SHP77 (cell line): Measurements from ENCODE around the gene ANKRD6.
"Not testable (repeated sequence)": the region's sequence is repeated elsewhere in the genome, so short reads cannot be mapped to it uniquely, and the experiment has no call there.

ENCODE experiments used
- DNase-seq, 2 experiments: peaks; one replicate each; lab custom pipeline; 2025; lab: John Stamatoyannopoulos, UW

ANKRD6 gene

DNA sequence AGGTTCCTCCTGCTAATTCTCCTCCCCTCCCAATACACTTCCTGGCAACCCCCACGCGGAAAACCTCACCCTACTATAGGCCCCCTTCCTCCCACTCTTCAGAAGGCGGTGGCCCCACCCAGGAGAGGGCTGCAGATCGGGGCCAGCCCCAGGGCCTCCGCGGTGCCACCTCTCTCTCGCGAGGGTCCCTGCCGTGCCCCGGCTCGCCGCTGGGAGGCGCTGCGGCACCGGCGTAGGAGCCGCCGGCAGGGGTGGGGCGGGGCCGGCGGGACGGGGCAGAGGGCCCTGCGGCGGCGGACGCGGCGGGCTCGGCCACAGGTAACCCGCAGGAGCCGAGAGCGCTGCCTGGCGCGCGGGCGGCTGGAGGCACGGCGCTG lies at the start of gene ANKRD6:
Gene ANKRD6, plus strand, starts transcription at position 278 of the 377 bp plus-strand sequence. CDS start 133,825 bp downstream, outside the sequence.
- DNase-seq = peak; percentile 43 to 63

DNA sequence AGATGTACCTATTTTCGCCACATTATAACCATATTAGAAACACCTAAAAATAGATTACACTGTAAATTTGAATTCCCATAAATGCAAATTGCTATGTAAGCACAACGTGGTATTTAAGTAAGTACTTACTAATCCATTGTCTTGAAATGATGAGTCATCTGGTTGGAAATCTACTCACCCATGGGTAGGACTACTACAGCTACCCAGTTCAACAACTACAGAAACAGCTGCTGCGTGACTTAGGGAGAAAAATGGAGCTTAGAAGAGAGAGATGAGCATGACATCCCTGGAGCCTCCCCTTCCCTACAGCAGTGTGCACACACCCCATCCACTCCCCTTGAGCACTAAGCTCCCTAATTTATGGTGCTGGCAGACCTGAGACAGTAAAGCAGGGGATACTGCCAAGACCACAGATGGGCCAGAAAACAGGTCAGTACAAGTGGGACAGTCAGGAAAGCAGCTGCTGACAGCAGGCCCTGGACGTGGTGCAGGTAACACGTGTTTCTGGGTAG lies 47.7 kb upstream of the ANKRD6 start:
- peak; percentile 55 to 57 for DNase-seq

DNA sequence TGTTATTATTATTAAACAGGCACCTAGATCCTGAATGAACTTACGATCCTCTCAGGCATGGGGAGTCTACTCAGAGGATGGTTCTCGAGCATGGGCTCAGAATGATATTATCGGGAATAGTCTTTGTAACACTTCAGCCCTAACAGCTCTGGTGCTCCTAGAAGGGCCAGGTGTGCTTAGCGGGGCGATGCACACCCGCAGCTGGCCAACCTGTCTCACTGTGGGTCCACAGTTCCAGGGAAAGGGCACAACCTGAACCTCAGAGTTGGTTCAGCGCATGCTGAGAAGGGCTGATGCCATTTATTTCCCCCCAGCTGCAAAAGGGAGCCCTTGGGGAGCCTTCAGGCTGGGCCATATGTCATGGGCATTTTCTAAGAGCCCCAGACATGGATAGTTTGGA lies 47.1 kb upstream of the ANKRD6 start:
- no peak for DNase-seq

DNA sequence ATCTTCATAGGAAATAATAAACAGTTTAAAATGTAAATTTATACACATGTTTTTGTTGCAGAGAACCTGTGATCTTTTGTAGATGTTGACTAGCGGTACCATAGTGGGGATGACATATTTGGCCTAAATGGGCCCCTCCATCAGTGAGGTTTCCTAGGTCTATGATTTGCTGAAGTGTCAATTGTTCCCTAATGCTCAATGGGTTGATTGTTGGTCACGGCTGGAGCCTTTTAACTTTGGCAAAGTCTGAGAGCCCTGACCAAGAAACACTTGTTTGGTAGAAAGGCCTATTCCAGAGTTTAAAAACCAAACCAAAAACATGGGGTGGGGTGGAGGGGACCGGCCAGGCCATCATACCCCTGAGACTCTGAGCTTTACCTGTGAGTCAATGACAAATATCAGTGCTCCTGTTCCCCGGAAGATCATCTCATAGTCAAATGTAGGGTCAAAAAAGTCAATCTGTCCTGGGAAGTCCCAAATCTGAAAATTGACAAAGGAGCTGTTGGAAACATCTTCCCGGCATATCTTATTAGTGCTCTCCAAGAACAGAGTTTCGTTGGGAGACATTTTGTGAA lies 45.9 kb upstream of the ANKRD6 start:
- no peak for DNase-seq

DNA sequence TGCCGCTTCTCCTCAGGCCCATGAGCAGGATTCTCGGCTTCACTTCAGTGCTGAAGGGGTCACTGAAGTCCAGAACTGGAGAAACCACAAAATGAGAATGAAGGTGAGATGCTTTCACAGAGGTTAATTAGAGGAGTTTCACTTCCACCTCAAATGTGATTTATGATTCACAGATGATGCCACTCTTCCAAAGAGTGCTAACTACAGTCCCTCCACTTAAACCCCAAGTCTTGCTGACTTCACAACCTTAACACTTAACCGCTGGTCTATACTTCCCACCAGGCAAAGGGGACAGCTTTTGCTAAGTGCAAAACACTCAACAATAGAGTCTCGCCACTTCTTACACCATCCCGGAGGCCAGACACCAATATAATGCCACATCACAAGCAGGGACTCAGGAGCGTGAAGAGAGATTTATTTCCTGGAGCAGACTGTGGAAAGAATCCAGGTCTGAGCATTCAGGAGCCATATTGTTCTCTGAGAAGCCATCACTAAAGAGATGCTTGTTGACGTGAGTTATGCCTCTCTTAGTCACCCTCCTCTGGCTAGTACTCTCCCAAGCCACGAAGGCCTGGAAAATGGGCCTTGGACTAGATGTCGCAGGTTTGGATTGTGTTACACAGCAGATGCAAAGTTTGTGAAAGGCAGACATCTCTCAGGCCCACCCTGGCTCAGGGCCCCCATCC lies 45.3 kb upstream of the ANKRD6 start:
- DNase-seq = no peak

DNA sequence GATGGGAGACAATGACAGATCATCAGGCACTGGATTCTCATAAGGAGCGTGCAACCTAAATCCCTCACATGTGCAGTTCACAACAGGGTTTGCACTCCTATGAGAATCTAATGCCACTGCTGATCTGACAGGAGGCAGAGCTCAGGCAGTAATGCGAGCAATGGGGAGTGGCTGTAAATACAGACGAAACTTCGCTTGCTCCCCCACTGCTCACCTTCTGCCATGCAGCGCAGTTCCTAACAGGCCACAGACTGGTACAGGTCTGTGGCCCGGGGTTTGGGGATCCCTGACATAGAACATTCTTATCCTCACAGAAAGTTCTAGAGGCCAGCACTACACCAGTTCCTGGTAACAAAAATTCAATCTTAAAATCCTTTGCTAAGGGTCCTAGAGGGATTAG lies 44.1 kb upstream of the ANKRD6 start:
- no peak for DNase-seq

DNA sequence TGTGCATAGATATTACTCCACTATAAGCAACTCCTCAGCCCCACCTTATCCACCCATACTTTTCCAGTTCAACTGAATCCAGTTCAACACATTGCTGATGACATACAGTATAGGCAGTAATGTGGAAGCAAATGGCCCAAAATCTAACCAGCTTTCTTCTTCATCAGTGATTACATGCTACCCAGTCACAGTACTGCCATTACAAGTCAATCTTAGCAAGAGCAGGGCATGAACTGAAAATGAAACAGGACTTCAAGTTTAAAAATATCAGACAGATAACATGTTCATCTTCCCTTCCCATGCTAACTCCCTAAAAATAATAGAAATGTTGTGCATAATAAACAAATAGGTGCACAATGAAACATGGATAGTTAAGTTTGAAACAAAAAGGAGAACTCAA lies 40.1 kb upstream of the ANKRD6 start:
- DNase-seq = no peak

DNA sequence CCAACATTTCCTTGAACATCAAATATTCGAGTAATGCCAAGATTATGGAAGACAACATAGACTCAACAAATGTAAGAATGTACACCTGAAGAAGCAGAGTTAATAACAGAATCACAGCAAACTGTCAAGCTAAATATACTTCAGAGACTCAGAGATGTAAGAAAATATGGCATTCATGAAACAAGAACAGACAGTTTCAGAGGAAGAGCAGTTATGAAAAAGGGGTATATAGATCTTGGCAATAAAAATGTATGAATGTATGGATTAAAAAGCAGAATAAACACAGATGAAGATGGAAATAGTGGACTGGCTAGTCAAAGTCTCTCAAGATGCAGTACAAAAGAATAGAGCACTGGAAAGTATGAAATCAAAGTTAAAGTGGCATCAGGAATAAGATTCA lies 39.3 kb upstream of the ANKRD6 start:
- no peak for DNase-seq

DNA sequence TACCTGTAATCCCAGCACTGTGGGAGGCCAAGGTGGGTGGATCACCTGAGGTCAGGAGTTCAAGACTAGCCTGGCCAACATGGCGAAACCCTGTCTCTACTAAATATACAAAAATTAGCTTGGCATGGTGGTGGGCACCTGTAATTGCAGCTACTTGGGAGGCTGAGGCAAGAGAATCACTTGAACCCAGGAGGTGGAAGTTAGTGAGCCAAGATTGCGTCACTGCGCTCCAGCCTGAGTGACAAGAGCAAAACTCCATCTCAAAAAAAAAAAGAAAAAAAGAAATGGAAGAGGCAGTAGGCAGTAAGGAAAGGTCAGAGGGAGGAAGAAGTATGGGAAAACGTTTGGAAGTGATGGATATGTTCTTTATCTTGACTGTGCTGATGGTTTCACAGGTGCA lies 35.1 kb upstream of the ANKRD6 start:
- DNase-seq = not testable (repeated sequence)

DNA sequence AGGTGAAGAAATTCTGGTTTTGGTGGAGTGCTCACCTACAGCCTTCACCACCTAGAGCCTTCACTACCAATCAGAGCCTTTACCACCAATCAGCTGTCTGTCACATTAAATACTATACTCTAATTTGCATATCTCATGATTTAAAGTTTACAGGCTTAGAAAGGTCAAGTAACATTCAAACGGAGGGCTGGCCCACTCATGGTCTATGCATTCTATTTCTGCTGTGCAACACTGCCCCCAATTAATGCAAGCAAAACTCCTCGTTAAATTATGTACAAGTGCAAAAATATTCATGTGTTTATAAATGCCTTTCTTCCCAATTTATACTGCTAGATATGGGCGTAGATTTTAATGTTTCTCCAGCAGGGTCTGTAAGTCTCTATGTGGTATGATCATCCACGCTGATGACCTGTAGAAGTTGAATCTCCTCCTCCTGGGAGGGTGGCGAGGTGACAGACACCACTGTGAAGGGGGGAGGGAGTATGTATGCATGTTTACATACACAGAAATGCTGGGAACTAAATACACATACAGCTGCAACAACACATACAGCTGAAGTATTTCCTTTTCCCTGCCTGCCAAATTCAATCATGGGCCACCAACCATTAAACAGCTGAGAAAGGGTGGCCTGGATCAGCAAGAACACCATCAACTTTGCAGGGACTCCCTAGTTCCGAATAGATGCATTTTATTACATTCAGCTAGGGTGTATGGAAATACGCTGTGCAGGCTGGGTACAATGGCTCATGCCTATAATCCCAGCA lies 34.0 kb upstream of the ANKRD6 start:
- DNase-seq = peak; percentile 38 to 54

DNA sequence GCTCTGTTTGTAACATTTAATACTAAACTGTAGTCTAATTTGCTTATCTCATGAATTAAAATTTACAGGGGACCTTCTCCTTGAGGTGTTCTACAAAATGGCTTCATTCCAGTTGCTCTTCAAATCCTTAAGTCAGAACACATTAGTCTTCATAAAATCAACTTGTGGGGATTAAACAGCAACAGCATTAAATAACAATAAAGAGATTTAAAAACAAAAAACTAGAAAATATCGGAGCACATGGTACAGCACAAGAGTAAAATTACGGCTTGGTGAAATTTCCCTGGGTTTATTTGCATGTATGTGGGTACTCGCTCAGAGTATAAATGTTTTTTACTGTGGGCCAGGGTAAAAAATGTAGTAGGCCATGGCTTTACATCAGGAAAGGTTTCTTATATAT lies 32.9 kb upstream of the ANKRD6 start:
- no peak for DNase-seq

DNA sequence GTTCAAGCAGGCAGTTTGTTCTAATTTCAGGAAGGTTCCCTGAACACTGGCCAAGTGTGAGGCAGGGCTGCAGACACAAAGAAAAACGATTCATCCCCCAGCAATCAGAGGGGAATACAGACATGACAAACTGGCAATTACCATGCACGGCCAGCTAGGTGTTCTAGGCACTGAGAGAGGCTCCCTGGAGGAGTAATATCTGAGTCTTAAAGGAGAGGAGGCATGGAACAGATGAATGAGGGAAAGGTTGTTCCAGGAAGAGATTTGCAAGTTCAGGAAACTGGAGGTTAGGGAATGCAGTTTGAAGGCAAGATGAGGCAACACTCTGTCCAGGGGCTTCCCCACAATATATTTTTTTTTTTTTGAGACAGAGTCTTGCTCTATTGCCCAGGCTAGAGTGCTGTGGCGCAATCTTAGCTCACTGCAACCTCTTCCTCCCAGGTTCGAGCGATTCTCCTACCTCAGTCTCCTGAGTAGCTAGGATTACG lies 32.0 kb upstream of the ANKRD6 start:
- no peak for DNase-seq

DNA sequence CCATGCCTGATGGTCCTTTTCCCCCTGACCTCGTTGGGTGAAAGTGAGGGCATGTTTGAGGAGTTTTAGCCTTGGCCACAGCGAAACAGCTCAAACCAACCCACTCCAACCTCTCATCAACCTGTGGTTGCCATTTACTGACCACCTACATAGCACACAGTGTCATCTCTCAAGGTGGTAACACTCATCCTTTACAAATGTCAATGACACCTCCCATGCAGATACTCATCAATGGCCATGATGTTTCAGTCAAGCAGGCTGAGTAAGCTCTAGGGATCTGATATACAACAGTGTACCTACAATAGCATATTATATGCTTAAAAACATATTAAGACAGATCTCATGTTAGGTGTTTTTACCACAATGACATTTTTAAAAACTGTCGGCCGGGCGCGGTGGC lies 30.2 kb upstream of the ANKRD6 start:
- no peak for DNase-seq

DNA sequence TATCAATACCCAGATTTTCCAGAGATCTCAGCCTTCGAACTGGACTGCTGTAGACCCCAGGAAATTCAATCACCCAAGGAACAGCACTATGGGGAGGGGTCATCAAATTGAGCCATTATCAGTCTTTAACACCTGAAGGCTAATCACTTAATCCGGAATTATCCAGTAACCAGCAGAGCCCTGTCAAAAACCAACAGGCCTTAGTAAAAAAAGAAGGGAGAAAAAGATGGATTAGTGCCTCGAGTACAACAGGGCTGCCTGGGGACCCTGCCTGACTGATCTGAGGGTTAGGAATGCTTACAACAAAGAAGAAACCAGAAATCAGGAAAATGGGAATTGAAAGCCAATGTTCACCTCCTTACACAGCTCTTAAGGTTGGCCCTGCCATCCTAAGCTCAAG lies 28.4 kb upstream of the ANKRD6 start:
- no peak for DNase-seq

DNA sequence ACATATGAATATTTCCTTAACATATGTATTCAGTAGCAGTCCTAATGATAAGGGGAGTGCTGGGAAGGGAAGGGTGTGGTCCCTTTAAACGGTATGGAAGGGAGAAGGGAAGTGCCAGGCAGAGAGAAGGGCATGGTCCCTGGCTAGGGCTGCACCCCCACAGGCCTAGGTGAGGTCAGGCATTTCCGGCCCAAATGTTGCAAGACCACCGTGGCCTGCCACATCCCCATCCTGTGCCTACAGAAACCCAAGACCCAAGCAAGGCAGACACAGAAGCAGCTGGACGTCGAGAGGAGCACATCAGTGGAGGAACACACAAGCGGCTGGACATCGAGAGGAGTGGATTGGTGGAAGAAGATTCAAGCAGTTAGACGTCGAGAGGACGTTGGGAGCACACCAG lies 26.8 kb upstream of the ANKRD6 start:
- no peak for DNase-seq

DNA sequence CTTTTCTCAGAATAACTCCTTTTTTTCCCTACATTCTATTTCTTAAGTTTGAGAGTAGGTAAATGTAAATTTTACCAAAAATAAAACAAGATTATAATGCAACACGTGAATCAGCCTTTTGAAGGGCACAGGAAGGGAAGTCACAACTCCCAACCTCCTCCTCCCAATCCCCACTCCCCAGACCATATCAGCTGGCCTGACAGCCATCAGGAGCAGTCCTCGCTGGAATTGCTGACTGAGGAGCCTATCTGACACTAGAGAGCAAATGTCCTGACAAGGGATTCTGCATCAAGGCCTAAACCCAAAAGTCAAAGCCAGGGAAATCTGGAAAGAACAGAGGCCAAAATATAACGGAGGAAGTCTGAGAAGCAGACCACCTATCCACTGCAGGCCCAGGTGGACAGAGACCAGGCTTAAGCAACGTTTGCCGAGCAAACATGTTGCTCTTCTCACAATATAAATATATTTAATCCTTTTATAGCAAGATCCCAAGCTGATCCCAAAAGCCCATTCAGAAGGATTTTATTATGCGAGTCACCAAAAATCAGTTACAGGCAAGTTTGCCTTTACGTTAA lies 23.4 kb upstream of the ANKRD6 start:
- DNase-seq = no peak

DNA sequence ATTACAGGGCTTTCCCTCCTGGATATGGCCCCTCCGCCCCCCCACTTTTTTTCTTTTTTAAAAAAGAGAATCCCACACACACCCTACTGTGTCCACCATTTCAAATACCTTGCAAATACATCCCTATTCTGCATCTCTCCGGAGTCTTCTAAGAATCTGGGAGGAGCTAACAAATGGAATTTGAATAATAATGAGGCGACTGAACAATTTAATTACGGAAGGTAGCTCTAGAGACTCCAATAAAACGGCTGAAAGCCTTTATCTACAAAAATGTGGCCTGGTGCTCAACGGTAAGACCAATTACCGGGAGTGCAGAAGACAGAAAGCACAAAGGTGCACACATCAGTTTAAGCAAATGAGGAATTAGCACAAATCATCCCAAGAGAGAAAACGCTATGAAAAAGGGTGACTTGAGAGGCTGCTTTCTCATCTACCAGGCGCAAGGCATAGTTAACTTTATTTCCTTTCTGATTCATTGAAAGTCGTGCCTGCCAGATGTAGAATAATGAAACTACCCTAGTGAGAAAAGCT lies 22.7 kb upstream of the ANKRD6 start:
- DNase-seq = no peak

DNA sequence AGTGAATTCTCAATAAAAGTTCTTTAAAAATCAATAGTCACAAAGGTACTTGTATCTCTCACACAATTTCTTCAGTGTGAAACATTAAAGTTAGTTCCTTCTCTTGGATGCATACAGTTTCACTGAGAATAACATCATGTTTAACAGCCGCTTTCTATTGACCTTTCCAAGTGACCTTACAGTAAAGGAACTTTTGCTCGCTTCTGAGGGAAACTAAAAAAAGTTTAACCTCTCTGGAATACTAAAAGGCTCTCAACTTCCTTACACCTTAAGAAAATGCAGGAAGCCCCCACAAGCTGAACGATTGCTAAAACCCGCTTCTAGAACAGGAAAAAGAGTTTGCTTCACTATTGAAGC lies 22.2 kb upstream of the ANKRD6 start:
- no peak for DNase-seq

DNA sequence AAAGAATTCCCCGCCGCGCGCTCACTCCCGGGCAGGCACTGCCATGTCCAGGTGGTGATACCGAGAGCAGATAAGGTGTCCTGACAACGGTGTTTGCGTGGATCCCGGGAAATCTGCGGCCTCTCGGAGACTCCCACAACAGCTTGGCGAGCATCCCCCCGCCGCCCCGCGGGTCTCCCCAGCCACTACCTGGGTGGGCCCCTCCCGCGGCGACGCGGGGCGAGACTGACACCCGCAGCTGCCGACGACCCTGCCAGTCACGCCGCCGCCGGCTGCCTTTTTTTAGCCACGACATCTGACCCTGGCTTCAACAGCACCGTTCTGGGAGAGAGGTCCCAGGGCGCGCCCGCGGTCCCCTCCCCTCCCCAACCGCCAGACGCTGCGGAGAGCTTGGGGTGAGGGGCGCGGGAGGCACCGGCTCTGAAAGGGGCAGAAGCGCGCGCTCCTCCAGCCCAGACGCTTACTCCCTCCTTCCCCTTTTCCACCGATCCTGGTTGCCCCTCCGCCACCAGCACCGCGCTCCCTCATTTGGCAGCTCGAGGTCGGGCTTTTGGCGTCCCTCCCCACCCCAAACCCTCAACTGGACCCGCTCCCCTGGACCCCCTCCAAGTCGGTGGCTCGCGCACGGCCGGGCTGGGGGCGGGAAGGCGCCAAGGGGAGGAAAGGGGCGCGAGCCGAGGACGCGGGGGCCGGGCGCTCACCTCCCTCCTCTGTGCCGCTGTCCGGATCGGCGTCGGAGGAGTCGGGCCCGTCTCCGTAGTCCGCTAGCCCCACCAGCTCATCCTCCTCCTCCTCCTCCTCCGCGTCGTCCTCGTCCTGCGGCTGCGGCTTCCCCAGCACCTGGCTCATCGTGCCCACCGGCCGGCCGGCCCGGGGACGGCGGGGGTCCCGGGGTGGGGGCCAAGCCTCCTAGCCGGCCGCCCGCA lies 21.5 kb upstream of the ANKRD6 start:
- peak in 1 of 2 experiments; percentile 21 for DNase-seq

DNA sequence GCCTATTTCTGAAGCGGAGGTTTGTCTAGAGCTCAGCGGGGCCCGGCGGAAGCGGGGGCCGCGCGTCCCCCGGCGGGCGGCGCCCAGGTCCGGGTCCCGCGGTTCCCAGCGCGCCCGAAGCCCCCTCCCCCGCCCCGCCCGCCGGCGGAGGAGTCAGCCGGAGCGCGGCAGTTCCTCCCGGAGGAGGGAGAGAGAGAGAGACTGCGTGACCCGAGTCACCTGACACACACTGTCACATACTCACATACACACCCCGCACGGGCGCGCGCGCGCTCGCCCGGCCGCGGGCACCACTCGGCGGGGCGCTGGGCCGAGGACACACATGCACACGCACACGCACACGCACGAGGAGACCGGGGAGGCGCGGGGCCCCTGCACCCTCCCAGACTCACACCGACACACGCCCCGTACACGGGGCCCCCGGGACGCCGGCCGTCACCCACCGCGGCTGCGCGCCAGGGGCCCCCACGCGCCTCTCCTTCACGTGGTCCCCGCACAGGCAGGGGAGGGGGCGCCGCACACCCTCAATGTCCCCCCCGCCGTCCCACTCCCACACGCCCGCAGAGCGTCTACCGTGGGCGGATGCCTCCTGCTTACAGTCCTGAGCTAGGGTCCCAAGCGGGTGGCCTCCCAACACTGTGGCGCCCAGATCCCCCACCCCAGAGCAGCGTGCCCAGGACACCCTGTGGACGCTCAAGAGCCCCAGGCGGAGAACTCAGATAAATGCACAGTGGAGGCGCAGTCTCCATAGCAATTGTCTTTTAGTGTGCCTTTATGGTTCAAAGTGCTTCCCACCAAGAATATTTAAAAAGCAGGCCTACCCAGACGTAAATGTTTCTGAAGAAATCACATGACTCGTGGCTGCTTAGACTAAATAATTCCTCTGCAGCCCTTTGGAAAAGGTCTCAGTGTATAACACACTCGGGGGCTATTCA lies 20.6 kb upstream of the ANKRD6 start, which contains the start of gene RRAGD:
Gene RRAGD, minus strand, starts transcription at position 203 of the 935 bp plus-strand sequence. CDS start 280 bp downstream, outside the sequence.
- DNase-seq = peak; percentile 64 to 72
